GM12878 (cell line): ENCODE results near the gene WDR48. TPM values are rescaled to one million over a fixed set of nuclear protein-coding genes. Genes with fewer than 3 reads are reported as not detected.

Experiments
- ATAC-seq: fragments of 200-7000 bp; cut with Tn5 transposase; 3 replicates; pipeline ENCODE4 v1.9.1; 2020; ENCODE audit warnings: mild to moderate bottlenecking, moderate library complexity
- BruUV-seq: library from RNA; stranded (reverse); fragments of 400-500 nt; replicated peaks from 2 replicates; lab custom pipeline; 2021; lab: Mats Ljungman, UMichigan
- CTCF ChIA-PET: fragments of 300-600 bp; sonication (Branson Sonifier 250); formaldehyde crosslinking; extraction: SDS; loops from one replicate; lab custom pipeline; 2021; ENCODE audit warnings: inconsistent platforms; lab: Yijun Ruan, JAX
- POLR2A ChIA-PET: fragments of 350-600 bp; formaldehyde crosslinking; extraction: SDS; loops from one replicate; lab custom pipeline; 2021; ENCODE audit warnings: inconsistent platforms; lab: Charles Lee
- RAD21 ChIA-PET: fragments of 300-600 bp; sonication (Branson Sonifier 250); formaldehyde crosslinking; loops from one replicate; lab custom pipeline; 2023; ENCODE audit warnings: antibody characterized with exemption; ENCODE audit not compliant: unreplicated experiment; lab: Charles Lee
- SMC1A ChIA-PET: fragments of 300-600 bp; sonication (Branson Sonifier 250); formaldehyde crosslinking; loops from one replicate; lab custom pipeline; 2023; ENCODE audit not compliant: unreplicated experiment, uncharacterized antibody; lab: Charles Lee
- DNase-seq: peaks from one replicate; pipeline ENCODE4 v3.0.0-alpha.2; 2011; ENCODE audit warnings: low read depth, low spot score
- FAIRE-seq: peaks from 3 replicates; lab custom pipeline; 2011; peaks lifted over from hg19 to GRCh38; lab: Jason Lieb, UNC
- H2AFZ ChIP-seq: 2 replicates; pipeline ENCODE4 v1.6.0; 2011; ENCODE audit warnings: low read depth, low read length, control low read depth; ENCODE audit not compliant: control insufficient read depth
- H3K27ac ChIP-seq: 2 replicates; pipeline ENCODE4 v1.5.1; 2011; ENCODE audit warnings: control low read depth; ENCODE audit not compliant: control insufficient read depth, insufficient read depth
- H3K27me3 ChIP-seq, 2 experiments: replicated peaks in 1 of 2; 2 replicates each; pipeline versions ENCODE4 v1.6.0 to v1.6.1; 2011; ENCODE audit warnings: low read length in 1 of 2; ENCODE audit not compliant: control insufficient read depth in 2 of 2, insufficient read depth in 2 of 2
- H3K36me3 ChIP-seq, 2 experiments: 2 replicates each; pipeline ENCODE4 v1.5.1; 2011; ENCODE audit warnings: low read length in 1 of 2; ENCODE audit not compliant: control insufficient read depth in 2 of 2, insufficient read depth in 2 of 2
- H3K4me1 ChIP-seq: 2 replicates; pipeline ENCODE4 v1.6.1; 2011; ENCODE audit warnings: mild to moderate bottlenecking, low read length, moderate library complexity, mixed read lengths; ENCODE audit not compliant: control insufficient read depth, insufficient read depth
- H3K4me2 ChIP-seq: 2 replicates; pipeline ENCODE4 v1.6.0; 2011; ENCODE audit warnings: control low read depth; ENCODE audit not compliant: control insufficient read depth, insufficient read depth
- H3K4me3 ChIP-seq: fragments of 200-600 bp; sonication (generic); 2 replicates; pipeline ENCODE4 v1.5.1; 2016
- H3K79me2 ChIP-seq: 2 replicates; pipeline ENCODE4 v1.6.0; 2011; ENCODE audit warnings: low read length; ENCODE audit not compliant: control insufficient read depth, insufficient read depth
- H3K9ac ChIP-seq: 2 replicates; pipeline ENCODE4 v1.8.0; 2011; ENCODE audit warnings: low read length, control low read depth, mixed read lengths; ENCODE audit not compliant: control insufficient read depth, insufficient read depth
- H3K9me3 ChIP-seq: replicated peaks from 3 replicates; pipeline ENCODE4 v1.5.1; 2011; ENCODE audit warnings: mild to moderate bottlenecking, low read length; ENCODE audit not compliant: control insufficient read depth, insufficient read depth
- H4K20me1 ChIP-seq: 2 replicates; pipeline ENCODE4 v1.6.0; 2011; ENCODE audit not compliant: control insufficient read depth, insufficient read depth
- BCLAF1 ChIP-seq: fragments of 450-650 bp; IDR thresholded peaks from 2 replicates; pipeline ENCODE4 v1.6.1; 2017; ENCODE audit warnings: antibody characterized with exemption, mild to moderate bottlenecking, moderate library complexity
- ESRRA ChIP-seq: IDR thresholded peaks from 2 replicates; pipeline ENCODE4 v1.6.1; 2012; ENCODE audit warnings: mild to moderate bottlenecking, low read length, improper control_type of control experiment
- FOXM1 ChIP-seq: IDR thresholded peaks from 2 replicates; pipeline ENCODE4 v1.6.1; 2012; ENCODE audit warnings: low read depth, mild to moderate bottlenecking, inconsistent platforms, low read length, moderate library complexity
- KDM1A ChIP-seq: fragments of 200-600 bp; sonication (generic); IDR thresholded peaks from 2 replicates; pipeline ENCODE4 v1.6.1; 2016; ENCODE audit warnings: borderline replicate concordance
- NBN ChIP-seq: fragments of 450-650 bp; IDR thresholded peaks from 2 replicates; pipeline ENCODE4 v1.6.1; 2016
- RBBP5 ChIP-seq: fragments of 200-600 bp; sonication (generic); conservative IDR thresholded peaks from 2 replicates; pipeline ENCODE4 v1.6.1; 2016
- RCOR1 ChIP-seq: conservative IDR thresholded peaks from 2 replicates; pipeline ENCODE4 v1.6.1; 2012; ENCODE audit warnings: low read depth, low read length, improper control_type of control experiment
- RFX5 ChIP-seq: IDR thresholded peaks from 2 replicates; pipeline ENCODE4 v1.6.1; 2011; ENCODE audit warnings: low read depth, low read length, improper control_type of control experiment
- ZBTB4 ChIP-seq: fragments of 450-650 bp; formaldehyde crosslinking; IDR thresholded peaks from 2 replicates; pipeline ENCODE4 v1.4.0; 2022; ENCODE audit warnings: mild to moderate bottlenecking, moderate library complexity
- ZBTB40 ChIP-seq: fragments of 450-650 bp; IDR thresholded peaks from 2 replicates; pipeline ENCODE4 v1.6.1; 2016; ENCODE audit warnings: mild to moderate bottlenecking, moderate library complexity, borderline replicate concordance
- ZNF384 ChIP-seq: IDR thresholded peaks from 2 replicates; pipeline ENCODE4 v1.6.1; 2012; ENCODE audit warnings: low read depth, mild to moderate bottlenecking, low read length, improper control_type of control experiment, borderline replicate concordance
- WGBS: methylation state at CpG from one replicate; pipeline ENCODE4 v1.1.6; 2016; ENCODE audit warnings: low lambda C conversion rate; ENCODE audit not compliant: insufficient replicate concordance, insufficient coverage; ENCODE audit errors: missing lambda C conversion rate; 5-methylcytosine and 5-hydroxymethylcytosine counted together
- in situ Hi-C: fragments of 300-500 bp; cut with MboI; formaldehyde crosslinking; loops from 9 replicates; pipeline ENCODE4 v1.14.3; 2018; ENCODE audit warnings: mixed read lengths
- intact Hi-C: fragments of 100-400 bp; cut with micrococcal nuclease; formaldehyde crosslinking; loops from one replicate; pipeline ENCODE4 v1.14.2; 2022; ENCODE audit not compliant: unreplicated experiment
- polyA plus RNA-seq, 11 experiments: library from polyadenylated mRNA; depleted of rRNA in 4 of 11; unstranded in 6 of 11; stranded (reverse) in 5 of 11; fragments of >200 nt; fragmentation: Nextera tagmentation in 4 of 11; fragmentation: Illumina TruSeq in 1 of 11; extraction: Ambion mirVana in 4 of 11; extraction: Trizol in 1 of 11; gene quantifications; 1 replicate in 1 of 11; 2 replicates in 10 of 11; pipeline versions ENCODE4 v1.2.1 to v1.2.3, GENCODE V29; 2011 to 2016; ENCODE audit warnings: inconsistent platforms in 2 of 11, missing spikeins in 2 of 11, low read depth in 1 of 11
- total RNA-seq, 4 experiments: library from RNA; depleted of rRNA in 3 of 4; stranded (reverse); fragments of >200 nt in 3 of 4; fragmentation: Illumina TruSeq in 1 of 4; extraction: Trizol in 1 of 4; gene quantifications; 2 replicates each; pipeline versions ENCODE4 v1.2.1 to v1.2.3, GENCODE V29; 2013 to 2021

WDR48 gene
- total and polyA plus RNA-seq, 10 of the 15 experiments (the other 5 are each of a cell fraction or from before 2014, with no cell fraction given): 16.8 to 43.8 (median 29.0) TPM

GRCh38 chr3:39103324-39103693 lies 51.5 kb downstream of the WDR48 start (continued):
- TF ChIP-seq BCLAF1 (no peak), RBBP5 (no peak)

- Histone ChIP-seq H4K20me1 (no peaks in the 10 kb centered on the region; the same call in 1 of the 2 replicates), H3K79me2 (peaks cover 14% of the 10 kb centered on the region), H3K4me3 (no peak overlapping the region), H3K27ac (no peak overlapping the region), H3K9me3 (no peaks in the 10 kb centered on the region), H3K4me2 (no peak overlapping the region), H3K27me3 (no peaks in the 10 kb centered on the region), H2AFZ (no peak overlapping the region), H3K9ac (no peak overlapping the region), H3K36me3 (peaks cover 0 to 14% of the 10 kb centered on the region in 2 experiments; a peak in 3 of 4 replicates), H3K4me1 (peaks cover 23% of the 10 kb centered on the region)
- WGBS: 88% methylated on average over 6 of the region's 6 CpGs
- ChIA-PET POLR2A (no interaction called here), CTCF (interaction anchor here (0.9 to 5.6 kb wide), 6 partner anchors 16 to 274 kb away, joined by 3 to 39 read pairs (median 8); no protein-coding TSS in a partner anchor), SMC1A (interaction anchor here (1.4 to 2.9 kb wide), 2 partner anchors 42 to 184 kb away, joined by 8 read pairs; no protein-coding TSS in a partner anchor), RAD21 (interaction anchor here (1.2 to 1.7 kb wide), 3 partner anchors 55 to 184 kb away, joined by 3 to 6 read pairs (median 3); no protein-coding TSS in a partner anchor)
- ATAC-seq (no peak), DNase-seq (no peak), FAIRE-seq (no peak)
- BruUV-seq: no TSS peak
- intact Hi-C loops (no loop called here), in situ Hi-C loops (loop anchor here (5.0 kb wide), 1 partner anchor 178 kb away; the partner anchor contains the start of gene CX3CR1)
- TF ChIP-seq RCOR1 (no peak), ESRRA (no peak), NBN (no peak), KDM1A (no peak), FOXM1 (no peak), ZNF384 (no peak), ZBTB40 (no peak), ZBTB4 (CRISPR knock-in tag) (no peak), RFX5 (no peak)
These were observed 52.2 kb downstream of the WDR48 start for GRCh38 chr3:39103791-39104552.
